ENCODE measurements around the gene TMEM86B. TPM values are rescaled to one million over a fixed set of nuclear protein-coding genes. Genes with fewer than 3 reads are reported as not detected.

The TMEM86B gene
- total and polyA plus RNA-seq, 8 donors = 0.29 to 47.8 (median 9.7) TPM

DNA sequence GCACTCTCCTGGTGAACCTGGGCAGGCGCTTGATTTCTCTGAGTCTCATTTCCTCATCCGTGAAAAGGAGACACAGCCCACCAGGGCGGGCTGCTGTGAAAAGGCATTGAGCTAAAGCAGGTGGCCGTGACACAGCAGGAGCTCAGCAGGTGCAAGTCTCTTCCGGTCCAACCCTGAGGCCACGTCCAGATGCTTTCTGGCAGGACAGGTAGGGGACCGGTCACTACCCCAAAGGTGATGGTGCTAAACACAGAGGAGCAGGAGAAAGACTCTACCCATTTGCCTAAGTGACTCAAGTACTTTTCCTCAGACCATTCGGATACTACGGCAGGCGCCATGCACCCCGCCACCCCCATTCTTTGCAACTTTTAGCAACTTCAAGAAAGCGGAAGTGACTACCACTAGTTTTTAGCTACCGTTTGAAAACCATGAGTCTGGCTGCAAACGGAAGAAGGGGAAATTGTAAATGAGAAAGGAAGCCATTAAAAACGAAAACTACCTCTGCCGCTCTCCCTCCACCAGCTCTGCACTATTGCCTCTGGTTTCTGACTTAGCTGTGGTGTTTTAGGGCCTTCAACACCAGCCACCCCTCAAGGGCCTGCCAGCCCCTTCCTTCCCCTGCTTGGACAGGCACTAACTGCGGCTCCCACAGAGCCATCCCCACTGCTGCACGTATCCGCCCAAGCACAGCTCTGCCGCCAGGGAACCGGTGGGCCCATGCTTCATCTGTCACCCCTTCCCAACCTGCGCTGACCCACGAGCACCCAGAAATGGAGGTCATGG, 25.5 kb upstream of the TMEM86B start:
- no peak for TF ChIP-seq POLR2AphosphoS5 (IDR thresholded peaks at IDR 0.05)
- no peak for TF ChIP-seq POLR2A (IDR thresholded peaks at IDR 0.05)
- TF ChIP-seq, protein P1, sequence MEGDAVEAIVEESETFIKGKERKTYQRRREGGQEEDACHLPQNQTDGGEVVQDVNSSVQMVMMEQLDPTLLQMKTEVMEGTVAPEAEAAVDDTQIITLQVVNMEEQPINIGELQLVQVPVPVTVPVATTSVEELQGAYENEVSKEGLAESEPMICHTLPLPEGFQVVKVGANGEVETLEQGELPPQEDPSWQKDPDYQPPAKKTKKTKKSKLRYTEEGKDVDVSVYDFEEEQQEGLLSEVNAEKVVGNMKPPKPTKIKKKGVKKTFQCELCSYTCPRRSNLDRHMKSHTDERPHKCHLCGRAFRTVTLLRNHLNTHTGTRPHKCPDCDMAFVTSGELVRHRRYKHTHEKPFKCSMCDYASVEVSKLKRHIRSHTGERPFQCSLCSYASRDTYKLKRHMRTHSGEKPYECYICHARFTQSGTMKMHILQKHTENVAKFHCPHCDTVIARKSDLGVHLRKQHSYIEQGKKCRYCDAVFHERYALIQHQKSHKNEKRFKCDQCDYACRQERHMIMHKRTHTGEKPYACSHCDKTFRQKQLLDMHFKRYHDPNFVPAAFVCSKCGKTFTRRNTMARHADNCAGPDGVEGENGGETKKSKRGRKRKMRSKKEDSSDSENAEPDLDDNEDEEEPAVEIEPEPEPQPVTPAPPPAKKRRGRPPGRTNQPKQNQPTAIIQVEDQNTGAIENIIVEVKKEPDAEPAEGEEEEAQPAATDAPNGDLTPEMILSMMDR (IDR thresholded peaks at IDR 0.05) = no peak
- no peak for TF ChIP-seq EP300 (IDR thresholded peaks at IDR 0.05)
- H3K4me1 ChIP-seq = peaks cover 63 to 89% (median 88%) of the 10 kb centered on the region in 4 donors
- peak overlapping the region; percentile 20 to 90 (median 49) for H3K4me3 ChIP-seq
- no peaks in the 10 kb centered on the region for H3K27me3 ChIP-seq
- H3K9me3 ChIP-seq = no peaks in the 10 kb centered on the region
- DNase-seq = peak; percentile 45 to 60
- 58 to 70% (median 69%) methylated on average over 23 of the region's 23 CpGs for WGBS, 5 donors
- intact Hi-C loops (cut with DNase I; ENCODE audit: low total_unique reads) = no loop called here
- H3K36me3 ChIP-seq = peaks cover 0 to 17% (median 11%) of the 10 kb centered on the region in 4 donors
- peak overlapping the region; percentile 22 to 93 (median 74) for H3K27ac ChIP-seq

DNA sequence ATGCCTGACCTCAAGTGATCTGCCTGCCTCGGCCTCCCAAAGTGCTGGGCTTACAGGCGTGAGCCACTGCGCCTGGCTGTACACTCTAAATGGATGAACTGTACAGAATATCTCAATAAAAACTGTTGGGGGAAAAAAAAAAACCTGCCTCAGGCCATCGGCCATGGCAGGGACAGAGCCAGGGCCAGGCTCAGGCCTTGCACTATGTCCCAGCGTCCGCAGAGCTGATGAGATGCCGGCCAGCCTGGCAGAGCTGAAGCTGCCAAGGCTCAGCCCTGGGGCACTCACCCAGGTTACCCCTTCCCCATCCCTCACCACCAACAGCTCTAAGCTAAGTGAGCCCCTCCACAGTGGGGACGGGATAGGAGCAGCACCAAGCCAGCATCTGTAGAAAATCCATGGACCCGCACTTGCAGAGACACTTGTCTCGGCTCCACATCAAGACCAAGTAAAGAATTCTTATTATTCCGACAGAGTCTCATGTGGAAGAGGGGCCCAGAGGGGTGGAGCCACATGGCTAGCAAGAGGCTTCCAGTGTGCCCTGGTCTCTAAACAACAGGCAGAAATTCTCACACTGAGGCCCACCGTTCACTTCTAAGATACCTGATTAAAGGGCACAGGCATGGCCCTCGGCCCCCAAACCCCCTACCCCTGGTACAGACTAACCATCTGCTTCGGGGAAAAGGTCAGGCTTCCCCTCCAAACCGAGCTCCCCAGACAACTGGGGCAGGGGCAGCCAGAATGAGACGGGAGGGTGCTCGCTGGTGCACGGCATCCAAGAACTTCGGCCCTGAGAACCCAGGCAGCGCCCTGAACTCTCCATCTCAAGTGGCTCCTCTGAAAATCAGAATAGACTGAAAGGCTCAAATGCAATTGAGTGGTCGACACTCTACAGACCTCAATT, 24.4 kb upstream of the TMEM86B start:
- DNase-seq = no peak
- Histone ChIP-seq H3K36me3 (peaks cover 0 to 17% (median 11%) of the 10 kb centered on the region in 4 donors), H3K4me3 (peak overlapping the region in 1 of 4 donors; percentile 90), H3K27ac (peak overlapping the region in 4 of 5 donors; percentile 21 to 93 (median 83)), H3K9me3 (no peaks in the 10 kb centered on the region), H3K27me3 (no peaks in the 10 kb centered on the region), H3K4me1 (peaks cover 70 to 99% (median 97%) of the 10 kb centered on the region in 4 donors)
- 78 to 83% (median 81%) methylated on average over 18 to 21 of the region's 21 CpGs for WGBS, 5 donors
- TF ChIP-seq POLR2AphosphoS5 (IDR thresholded peaks at IDR 0.05) (no peak), EP300 (IDR thresholded peaks at IDR 0.05) (no peak), POLR2A (IDR thresholded peaks at IDR 0.05) (no peak)
- TF ChIP-seq, protein P1 (IDR thresholded peaks at IDR 0.05) = no peak
- intact Hi-C loops (cut with DNase I; ENCODE audit: low total_unique reads) = no loop called here

GRCh38 chr19:55251341-55252081, 22.9 kb upstream of the TMEM86B start:
- Histone ChIP-seq H3K27ac (peak overlapping the region; percentile 59 to 93 (median 63)), H3K36me3 (peaks cover 4 to 26% (median 20%) of the 10 kb centered on the region in 4 donors), H3K9me3 (no peaks in the 10 kb centered on the region), H3K4me1 (peaks cover 58 to 96% (median 93%) of the 10 kb centered on the region in 4 donors), H3K27me3 (no peaks in the 10 kb centered on the region), H3K4me3 (peak overlapping the region in 1 of 4 donors; percentile 16)
- intact Hi-C loops (cut with DNase I; ENCODE audit: low total_unique reads) = no loop called here
- TF ChIP-seq, protein P1 (IDR thresholded peaks at IDR 0.05) = no peak
- peak in 2 of 3 donors; percentile 4 to 47 for TF ChIP-seq POLR2AphosphoS5 (IDR thresholded peaks at IDR 0.05)
- no peak for TF ChIP-seq EP300 (IDR thresholded peaks at IDR 0.05)
- DNase-seq = peak; percentile 68 to 89
- 17 to 45% (median 37%) methylated on average over 13 to 19 of the region's 19 CpGs for WGBS, 5 donors
